SK-N-SH (cell line): ENCODE measurements around the gene MED16. TPM values are rescaled to one million over a fixed set of nuclear protein-coding genes. Genes with fewer than 3 reads are reported as not detected.

Source experiments
- CTCF ChIA-PET: fragments of 300-600, 350-600 bp; formaldehyde crosslinking; extraction: SDS; loops from one replicate; lab custom pipeline; 2021; lab: Yijun Ruan, JAX
- POLR2A ChIA-PET: fragments of 350-600 bp; sonication (Branson Sonifier 250); formaldehyde crosslinking; extraction: SDS; loops from one replicate; lab custom pipeline; 2020; ENCODE audit warnings: antibody characterized with exemption, inconsistent platforms; lab: Yijun Ruan, JAX
- DNase-seq: peaks from one replicate; pipeline ENCODE4 v3.0.0; 2012
- H2AFZ ChIP-seq: fragments of 200-600 bp; sonication (generic); 2 replicates; pipeline ENCODE4 v1.8.1; 2016; ENCODE audit warnings: antibody characterized with exemption, mild to moderate bottlenecking, low read depth
- H3F3A ChIP-seq: fragments of 200-600 bp; sonication (generic); replicated peaks from 2 replicates; pipeline ENCODE3; 2016; ENCODE audit warnings: antibody characterized with exemption, mild to moderate bottlenecking; ENCODE audit not compliant: insufficient read depth
- H3K27ac ChIP-seq, 2 experiments: fragments of 200-500 bp in 1 of 2; fragments of 200-600 bp in 1 of 2; sonication (Bioruptor generic) in 1 of 2; sonication (generic), shearing (Covaris generic) in 1 of 2; 2 replicates each; pipeline versions ENCODE4 v1.5.1 to v1.6.1; 2014 to 2016; ENCODE audit warnings: low read depth in 2 of 2, inconsistent platforms in 1 of 2, low read length in 1 of 2, mild to moderate bottlenecking in 1 of 2, mixed read lengths in 1 of 2
- H3K27me3 ChIP-seq: fragments of 200-600 bp; sonication (generic), shearing (Covaris generic); 2 replicates; pipeline ENCODE4 v1.6.1; 2016; ENCODE audit warnings: mixed run types; ENCODE audit not compliant: insufficient read depth
- H3K36me3 ChIP-seq, 2 experiments: fragments of 200-500 bp in 1 of 2; fragments of 200-600 bp in 1 of 2; sonication (Bioruptor generic) in 1 of 2; sonication (generic) in 1 of 2; replicated peaks in 1 of 2; 2 replicates each; pipeline versions ENCODE3 to v1.5.1; 2014 to 2016; ENCODE audit warnings: low read length in 1 of 2, mild to moderate bottlenecking in 1 of 2; ENCODE audit not compliant: insufficient read depth in 2 of 2, control insufficient read depth in 1 of 2
- H3K4me1 ChIP-seq, 2 experiments: fragments of 200-500 bp in 1 of 2; fragments of 200-600 bp in 1 of 2; sonication (Bioruptor generic) in 1 of 2; sonication (generic), shearing (Covaris generic) in 1 of 2; 2 replicates each; pipeline versions ENCODE4 v1.5.1 to v1.6.1; 2014 to 2016; ENCODE audit warnings: low read depth in 1 of 2, low read length in 1 of 2, mixed run types in 1 of 2; ENCODE audit not compliant: insufficient read depth in 2 of 2, control insufficient read depth in 1 of 2
- H3K4me2 ChIP-seq: fragments of 200-600 bp; sonication (generic), shearing (Covaris generic); 2 replicates; pipeline ENCODE4 v1.6.1; 2017; ENCODE audit warnings: mixed run types
- H3K4me3 ChIP-seq, 2 experiments: fragments of 200-500 bp in 1 of 2; fragments of 200-600 bp in 1 of 2; sonication (Bioruptor generic) in 1 of 2; sonication (generic), shearing (Covaris generic) in 1 of 2; 2 replicates each; pipeline versions ENCODE4 v1.5.1 to v1.8.1; 2014 to 2016; ENCODE audit warnings: low read depth in 2 of 2, inconsistent platforms in 1 of 2, low read length in 1 of 2, mild to moderate bottlenecking in 1 of 2, mixed read lengths in 1 of 2, moderate library complexity in 1 of 2
- H3K79me2 ChIP-seq: fragments of 200-600 bp; sonication (generic); 2 replicates; pipeline ENCODE4 v1.8.1; 2017; ENCODE audit warnings: mild to moderate bottlenecking; ENCODE audit not compliant: insufficient read depth
- H3K9ac ChIP-seq: fragments of 200-600 bp; sonication (generic); 2 replicates; pipeline ENCODE4 v1.6.1; 2017; ENCODE audit warnings: mixed run types
- H3K9me2 ChIP-seq: fragments of 200-600 bp; sonication (generic); 2 replicates; pipeline ENCODE4 v1.6.1; 2017; ENCODE audit warnings: mixed run types
- H3K9me3 ChIP-seq: fragments of 200-600 bp; sonication (generic); 2 replicates; pipeline ENCODE4 v1.6.1; 2017; ENCODE audit warnings: mixed run types, mild to moderate bottlenecking, moderate library complexity
- H4K20me1 ChIP-seq: fragments of 200-600 bp; sonication (generic); 2 replicates; pipeline ENCODE4 v1.6.1; 2017; ENCODE audit warnings: mild to moderate bottlenecking, mixed run types; ENCODE audit not compliant: insufficient read depth
- CTCF ChIP-seq: fragments of 200-600 bp; sonication (generic); IDR thresholded peaks from 2 replicates; pipeline ENCODE4 v1.6.1; 2017; ENCODE audit warnings: antibody characterized with exemption, mild to moderate bottlenecking, moderate library complexity
- EP300 ChIP-seq, 2 experiments: IDR thresholded peaks; 2 replicates each; pipeline versions ENCODE4 v1.4.0 to v1.6.1; 2012; ENCODE audit warnings: borderline replicate concordance in 1 of 2, low read depth in 1 of 2, low read length in 1 of 2
- FOSL2 ChIP-seq: IDR thresholded peaks from 2 replicates; pipeline ENCODE4 v1.4.0; 2012; ENCODE audit warnings: low read depth, mild to moderate bottlenecking, moderate library complexity, borderline replicate concordance
- GABPA ChIP-seq: IDR thresholded peaks from 2 replicates; pipeline ENCODE4 v1.4.0; 2012; ENCODE audit warnings: low read depth, mild to moderate bottlenecking
- GATA2 ChIP-seq: sonication (generic); formaldehyde crosslinking; IDR thresholded peaks from 2 replicates; pipeline ENCODE4 v1.5.0; 2020; ENCODE audit warnings: mild to moderate bottlenecking, missing genetic modification reagents
- MAX ChIP-seq: IDR thresholded peaks from 2 replicates; pipeline ENCODE4 v1.4.0; 2012; ENCODE audit warnings: low read depth
- MXI1 ChIP-seq: IDR thresholded peaks from 2 replicates; pipeline ENCODE4 v1.6.1; 2012; ENCODE audit warnings: mild to moderate bottlenecking, low read depth, low read length, improper control_type of control experiment
- RCOR1 ChIP-seq: fragments of 150-350 bp; IDR thresholded peaks from 2 replicates; pipeline ENCODE4 v1.6.1; 2017; ENCODE audit warnings: antibody characterized with exemption, low read length
- SIN3A ChIP-seq: IDR thresholded peaks from 2 replicates; pipeline ENCODE4 v1.6.1; 2012; ENCODE audit warnings: low read depth, mild to moderate bottlenecking, low read length, moderate library complexity, borderline replicate concordance
- SMC3 ChIP-seq: IDR thresholded peaks from 2 replicates; pipeline ENCODE4 v1.6.1; 2012; ENCODE audit warnings: low read depth, low read length, improper control_type of control experiment
- TCF12 ChIP-seq: IDR thresholded peaks from 2 replicates; pipeline ENCODE4 v1.4.0; 2012
- USF1 ChIP-seq: IDR thresholded peaks from 2 replicates; pipeline ENCODE4 v1.4.0; 2012; ENCODE audit warnings: low read depth, borderline replicate concordance
- USF2 ChIP-seq: fragments of 150-350 bp; IDR thresholded peaks from 2 replicates; pipeline ENCODE4 v1.6.1; 2017; ENCODE audit warnings: antibody characterized with exemption, low read length, low read depth, borderline replicate concordance
- ZBTB33 ChIP-seq: IDR thresholded peaks from 2 replicates; pipeline ENCODE4 v1.4.0; 2012; ENCODE audit warnings: low read depth, borderline replicate concordance
- WGBS: methylation state at CpG from one replicate; pipeline ENCODE4 v1.1.6; 2017; ENCODE audit warnings: low lambda C conversion rate; 5-methylcytosine and 5-hydroxymethylcytosine counted together
- polyA plus RNA-seq, 3 experiments: library from polyadenylated mRNA; depleted of rRNA; stranded (reverse); fragments of >200 nt; gene quantifications; 2 replicates each; pipeline ENCODE4 v1.2.3, GENCODE V29; 2012
- TF ChIP-seq, protein P1 (sequence below): IDR thresholded peaks from 2 replicates; pipeline ENCODE4 v1.6.1; 2012; ENCODE audit warnings: mild to moderate bottlenecking, low read depth, low read length, moderate library complexity

The MED16 gene
- polyA plus RNA-seq, 1 of the 3 experiments (the other 2 are of a cell fraction) = 40.6 TPM

DNA sequence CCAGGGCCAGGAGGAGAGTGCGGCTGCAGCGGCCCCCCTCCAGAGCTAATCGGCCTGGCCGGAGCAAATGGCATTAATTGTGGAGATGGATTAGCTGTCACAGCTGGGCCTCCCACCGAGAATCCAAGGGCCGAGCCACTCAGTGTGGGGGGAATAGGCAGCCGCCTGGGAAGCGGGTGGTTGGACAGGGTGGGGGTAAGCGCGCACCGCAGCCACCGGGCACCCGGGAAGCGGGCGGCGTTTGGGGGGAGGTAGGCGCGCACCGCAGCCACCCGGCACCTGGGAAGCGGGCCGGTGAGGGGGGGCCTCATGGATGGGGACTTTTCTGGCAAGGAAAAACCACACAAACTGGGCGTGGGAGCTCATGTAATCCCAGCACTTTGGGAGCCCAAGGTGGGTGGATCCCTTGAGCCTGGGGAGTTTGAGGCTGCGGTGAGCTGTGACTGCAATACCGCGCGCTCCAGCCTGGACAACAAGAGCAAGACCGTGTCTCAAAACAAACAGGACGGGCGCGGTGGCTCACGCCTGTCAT lies 10.3 kb upstream of the MED16 start:
- H3K4me1 ChIP-seq = no peaks in the 10 kb centered on the region; a peak in 1 of 4 replicates
- DNase-seq = peak; percentile 62
- H3K9me3 ChIP-seq = no peaks in the 10 kb centered on the region
- H3K79me2 ChIP-seq = peaks cover 60% of the 10 kb centered on the region
- no peak overlapping the region for H3K4me2 ChIP-seq
- H3K27me3 ChIP-seq = no peaks in the 10 kb centered on the region
- TF ChIP-seq MXI1 (no peak), SIN3A (no peak), USF1 (no peak), MAX (no peak), GABPA (no peak), USF2 (no peak), RCOR1 (no peak), TCF12 (no peak)
- H3K9me2 ChIP-seq = no peaks in the 10 kb centered on the region
- no peak overlapping the region for H3K4me3 ChIP-seq
- WGBS = 80% methylated on average over 17 of the region's 32 CpGs
- H3K36me3 ChIP-seq = peaks cover 0 to 11% of the 10 kb centered on the region in 2 experiments
- H3K9ac ChIP-seq = no peak overlapping the region
- no peak overlapping the region for H2AFZ ChIP-seq
- CTCF ChIA-PET = interaction anchor here (1.5 to 1.7 kb wide), 2 partner anchors 11 to 19 kb away, joined by 3 to 5 read pairs; no protein-coding TSS in a partner anchor
- H3F3A ChIP-seq = peaks cover 4% of the 10 kb centered on the region
- POLR2A ChIA-PET = no interaction called here
- peaks cover 45% of the 10 kb centered on the region for H4K20me1 ChIP-seq
- H3K27ac ChIP-seq = no peak overlapping the region

GRCh38 chr19:902446-903226 lies 9.6 kb upstream of the MED16 start:
- H4K20me1 ChIP-seq = peaks cover 41% of the 10 kb centered on the region
- WGBS = 97% methylated on average over 14 of the region's 14 CpGs
- POLR2A ChIA-PET = no interaction called here
- no peak overlapping the region for H3K27ac ChIP-seq
- CTCF ChIA-PET = interaction anchor here (1.5 to 1.7 kb wide), 2 partner anchors 11 to 20 kb away, joined by 3 to 5 read pairs; no protein-coding TSS in a partner anchor
- no peak overlapping the region for H3K4me2 ChIP-seq
- DNase-seq = no peak
- peaks cover 4% of the 10 kb centered on the region for H3F3A ChIP-seq
- peaks cover 53% of the 10 kb centered on the region for H3K79me2 ChIP-seq
- H3K9me3 ChIP-seq = no peaks in the 10 kb centered on the region
- H3K36me3 ChIP-seq = peaks cover 0 to 11% of the 10 kb centered on the region in 2 experiments
- no peaks in the 10 kb centered on the region for H3K9me2 ChIP-seq
- no peak overlapping the region for H2AFZ ChIP-seq
- no peak overlapping the region for H3K4me3 ChIP-seq
- H3K27me3 ChIP-seq = no peaks in the 10 kb centered on the region
- no peak overlapping the region for H3K9ac ChIP-seq
- H3K4me1 ChIP-seq = no peaks in the 10 kb centered on the region; a peak in 1 of 4 replicates
- TF ChIP-seq ZBTB33 = no peak
- no peak for TF ChIP-seq GATA2 (CRISPR knock-in tag)
- no peak for TF ChIP-seq CTCF
- TF ChIP-seq FOSL2 = no peak
- TF ChIP-seq GABPA = no peak
- TF ChIP-seq, protein P1, sequence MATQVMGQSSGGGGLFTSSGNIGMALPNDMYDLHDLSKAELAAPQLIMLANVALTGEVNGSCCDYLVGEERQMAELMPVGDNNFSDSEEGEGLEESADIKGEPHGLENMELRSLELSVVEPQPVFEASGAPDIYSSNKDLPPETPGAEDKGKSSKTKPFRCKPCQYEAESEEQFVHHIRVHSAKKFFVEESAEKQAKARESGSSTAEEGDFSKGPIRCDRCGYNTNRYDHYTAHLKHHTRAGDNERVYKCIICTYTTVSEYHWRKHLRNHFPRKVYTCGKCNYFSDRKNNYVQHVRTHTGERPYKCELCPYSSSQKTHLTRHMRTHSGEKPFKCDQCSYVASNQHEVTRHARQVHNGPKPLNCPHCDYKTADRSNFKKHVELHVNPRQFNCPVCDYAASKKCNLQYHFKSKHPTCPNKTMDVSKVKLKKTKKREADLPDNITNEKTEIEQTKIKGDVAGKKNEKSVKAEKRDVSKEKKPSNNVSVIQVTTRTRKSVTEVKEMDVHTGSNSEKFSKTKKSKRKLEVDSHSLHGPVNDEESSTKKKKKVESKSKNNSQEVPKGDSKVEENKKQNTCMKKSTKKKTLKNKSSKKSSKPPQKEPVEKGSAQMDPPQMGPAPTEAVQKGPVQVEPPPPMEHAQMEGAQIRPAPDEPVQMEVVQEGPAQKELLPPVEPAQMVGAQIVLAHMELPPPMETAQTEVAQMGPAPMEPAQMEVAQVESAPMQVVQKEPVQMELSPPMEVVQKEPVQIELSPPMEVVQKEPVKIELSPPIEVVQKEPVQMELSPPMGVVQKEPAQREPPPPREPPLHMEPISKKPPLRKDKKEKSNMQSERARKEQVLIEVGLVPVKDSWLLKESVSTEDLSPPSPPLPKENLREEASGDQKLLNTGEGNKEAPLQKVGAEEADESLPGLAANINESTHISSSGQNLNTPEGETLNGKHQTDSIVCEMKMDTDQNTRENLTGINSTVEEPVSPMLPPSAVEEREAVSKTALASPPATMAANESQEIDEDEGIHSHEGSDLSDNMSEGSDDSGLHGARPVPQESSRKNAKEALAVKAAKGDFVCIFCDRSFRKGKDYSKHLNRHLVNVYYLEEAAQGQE = no peak
- no peak for TF ChIP-seq MXI1
- TF ChIP-seq SMC3 = no peak
- no peak for TF ChIP-seq EP300 (IDR thresholded peaks at IDR 0.05; ENCODE audit: borderline replicate concordance in 1 of 2, low read depth in 1 of 2, low read length in 1 of 2)
